Parathyroid adenoma (tissue), 2 donors: ENCODE measurements around the gene PKP1.

Experiments used
- H2AFZ ChIP-seq: fragments of 300-600 bp; sonication (generic); one replicate; pipeline ENCODE4 v1.7.0; 2017; ENCODE audit warnings: antibody characterized with exemption, mild to moderate bottlenecking
- H3K27ac ChIP-seq: fragments of 300-600 bp; sonication (generic); one replicate; pipeline ENCODE4 v1.7.0; 2017
- H3K27me3 ChIP-seq: fragments of 300-600 bp; sonication (generic); one replicate; pipeline ENCODE4 v1.7.0; 2017; ENCODE audit warnings: low read length; ENCODE audit not compliant: control insufficient read depth, insufficient read depth
- H3K36me3 ChIP-seq: fragments of 300-600 bp; sonication (generic); one replicate; pipeline ENCODE4 v1.7.0; 2017; ENCODE audit warnings: low read length; ENCODE audit not compliant: control insufficient read depth, insufficient read depth
- H3K4me1 ChIP-seq: fragments of 300-600 bp; sonication (generic); one replicate; pipeline ENCODE4 v1.7.0; 2017; ENCODE audit warnings: control low read depth
- H3K4me2 ChIP-seq: fragments of 300-600 bp; sonication (generic); one replicate; pipeline ENCODE4 v1.7.0; 2017; ENCODE audit warnings: low read length
- H3K4me3 ChIP-seq: fragments of 300-600 bp; sonication (generic); one replicate; pipeline ENCODE4 v1.7.0; 2017; ENCODE audit warnings: low read depth, low read length
- H3K79me2 ChIP-seq: fragments of 300-600 bp; sonication (generic); one replicate; pipeline ENCODE4 v1.7.0; 2017; ENCODE audit warnings: control low read depth
- H3K9ac ChIP-seq: fragments of 300-600 bp; sonication (generic); one replicate; pipeline ENCODE4 v1.7.0; 2017; ENCODE audit warnings: mild to moderate bottlenecking
- H3K9me3 ChIP-seq: fragments of 300-600 bp; sonication (generic); one replicate; pipeline ENCODE4 v1.7.0; 2017; ENCODE audit warnings: low read length; ENCODE audit not compliant: control insufficient read depth
- TF ChIP-seq, protein P1 (sequence below): fragments of 300-600 bp; sonication (generic); IDR thresholded peaks from one replicate; pipeline ENCODE4 v1.7.0; 2017; ENCODE audit warnings: antibody characterized with exemption, mild to moderate bottlenecking
- donor health status: primary hyperparathyroidism.

PKP1 gene

DNA sequence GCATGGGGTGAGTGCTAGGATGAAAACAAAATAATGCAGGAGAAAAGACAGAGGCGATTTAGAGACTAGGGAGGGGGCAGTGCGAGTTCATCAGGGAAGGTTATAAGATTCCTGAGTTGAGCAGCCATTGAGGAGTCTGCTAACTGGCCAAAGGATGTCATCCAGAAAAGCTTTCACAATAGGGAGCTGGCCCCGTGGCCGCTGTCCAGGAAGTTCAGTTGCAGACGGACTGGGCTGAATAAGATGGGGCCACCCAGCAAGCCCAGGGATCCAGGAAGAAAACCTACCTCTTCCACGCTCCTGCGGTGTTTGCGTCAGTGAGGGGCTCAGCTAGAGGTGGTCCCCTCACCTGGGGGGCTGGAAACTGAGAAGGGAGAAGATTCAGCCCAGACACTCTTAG is 4.0 kb upstream of the PKP1 start:
- Histone ChIP-seq H3K4me3 (no peak overlapping the region), H3K27ac (no peak overlapping the region), H3K4me1 (no peaks in the 10 kb centered on the region), H3K4me2 (no peak overlapping the region), H3K9ac (no peak overlapping the region), H3K9me3 (no peaks in the 10 kb centered on the region), H3K36me3 (no peaks in the 10 kb centered on the region), H3K27me3 (no peaks in the 10 kb centered on the region), H3K79me2 (no peaks in the 10 kb centered on the region), H2AFZ (no peak overlapping the region)
- TF ChIP-seq, protein P1, sequence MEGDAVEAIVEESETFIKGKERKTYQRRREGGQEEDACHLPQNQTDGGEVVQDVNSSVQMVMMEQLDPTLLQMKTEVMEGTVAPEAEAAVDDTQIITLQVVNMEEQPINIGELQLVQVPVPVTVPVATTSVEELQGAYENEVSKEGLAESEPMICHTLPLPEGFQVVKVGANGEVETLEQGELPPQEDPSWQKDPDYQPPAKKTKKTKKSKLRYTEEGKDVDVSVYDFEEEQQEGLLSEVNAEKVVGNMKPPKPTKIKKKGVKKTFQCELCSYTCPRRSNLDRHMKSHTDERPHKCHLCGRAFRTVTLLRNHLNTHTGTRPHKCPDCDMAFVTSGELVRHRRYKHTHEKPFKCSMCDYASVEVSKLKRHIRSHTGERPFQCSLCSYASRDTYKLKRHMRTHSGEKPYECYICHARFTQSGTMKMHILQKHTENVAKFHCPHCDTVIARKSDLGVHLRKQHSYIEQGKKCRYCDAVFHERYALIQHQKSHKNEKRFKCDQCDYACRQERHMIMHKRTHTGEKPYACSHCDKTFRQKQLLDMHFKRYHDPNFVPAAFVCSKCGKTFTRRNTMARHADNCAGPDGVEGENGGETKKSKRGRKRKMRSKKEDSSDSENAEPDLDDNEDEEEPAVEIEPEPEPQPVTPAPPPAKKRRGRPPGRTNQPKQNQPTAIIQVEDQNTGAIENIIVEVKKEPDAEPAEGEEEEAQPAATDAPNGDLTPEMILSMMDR: no peak

DNA sequence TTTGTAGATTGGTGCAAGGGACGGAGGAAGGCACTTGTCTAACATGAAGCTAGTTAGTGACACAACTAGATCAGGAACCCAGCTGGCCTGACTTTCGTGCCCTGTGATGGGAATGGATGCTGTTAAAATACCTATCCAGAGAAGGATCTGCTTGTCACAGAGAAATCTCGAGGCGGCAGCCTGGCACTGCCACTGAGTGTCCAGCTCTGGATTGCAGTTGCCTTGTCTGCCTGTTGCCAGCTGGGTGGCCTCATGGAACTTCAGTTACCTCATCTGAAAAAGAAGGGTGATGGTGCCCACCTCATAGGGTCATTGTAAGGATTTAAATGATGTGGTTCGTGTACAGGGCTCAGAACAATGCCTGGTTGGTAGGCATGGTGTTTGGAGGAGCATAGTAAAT is 2.4 kb upstream of the PKP1 start:
- Histone ChIP-seq H3K4me2 (no peak overlapping the region), H3K36me3 (no peaks in the 10 kb centered on the region), H3K9me3 (no peaks in the 10 kb centered on the region), H3K79me2 (no peaks in the 10 kb centered on the region), H2AFZ (no peak overlapping the region), H3K27ac (no peak overlapping the region), H3K4me3 (no peak overlapping the region), H3K27me3 (no peaks in the 10 kb centered on the region), H3K9ac (no peak overlapping the region), H3K4me1 (no peaks in the 10 kb centered on the region)
- TF ChIP-seq, protein P1: no peak

DNA sequence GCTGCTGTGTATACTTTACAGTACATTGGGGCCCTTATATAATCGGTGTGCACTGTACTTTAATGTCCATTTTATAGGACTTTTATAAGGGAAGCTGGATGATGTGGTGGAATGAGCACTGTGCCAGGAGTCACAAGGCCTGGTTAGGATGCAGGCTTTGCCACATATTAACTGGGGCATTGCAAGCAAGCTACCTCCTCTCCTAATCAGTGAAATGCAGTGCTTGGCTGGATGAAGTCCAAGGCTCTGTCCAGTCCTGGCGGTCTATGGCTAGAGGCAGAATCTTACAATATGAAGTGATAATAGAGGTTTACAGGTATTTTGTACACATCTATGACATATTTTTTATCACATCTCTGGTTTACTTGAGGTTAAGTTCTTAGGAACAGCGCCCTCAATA is 1.7 kb upstream of the PKP1 start:
- H3K4me2 ChIP-seq: no peak overlapping the region
- no peak overlapping the region for H3K9ac ChIP-seq
- no peaks in the 10 kb centered on the region for H3K36me3 ChIP-seq
- no peaks in the 10 kb centered on the region for H3K9me3 ChIP-seq
- H3K27ac ChIP-seq: no peak overlapping the region
- H3K4me1 ChIP-seq: no peaks in the 10 kb centered on the region
- H3K4me3 ChIP-seq: no peak overlapping the region
- TF ChIP-seq, protein P1: no peak
- H3K27me3 ChIP-seq: no peaks in the 10 kb centered on the region
- no peak overlapping the region for H2AFZ ChIP-seq
- H3K79me2 ChIP-seq: no peaks in the 10 kb centered on the region

DNA sequence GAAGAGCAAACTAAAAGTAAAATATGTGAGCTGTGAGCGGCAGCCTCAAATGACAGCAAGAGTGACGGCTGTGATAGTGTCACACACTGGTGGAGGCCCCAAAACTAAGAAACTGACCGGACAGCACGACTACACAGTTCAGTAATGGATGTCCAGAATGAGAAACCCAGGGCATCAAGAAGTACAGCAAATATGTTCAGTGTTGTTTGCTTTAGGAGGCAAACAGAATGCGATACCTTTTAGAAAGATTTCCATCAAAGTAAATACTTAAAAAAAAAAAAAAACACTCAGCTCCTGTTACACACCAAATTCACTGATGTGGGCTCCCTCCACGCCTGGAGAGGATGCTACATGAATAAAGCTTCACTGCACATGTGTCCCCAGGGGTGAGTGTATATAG is 1.1 kb upstream of the PKP1 start:
- Histone ChIP-seq H3K9ac (no peak overlapping the region), H3K4me2 (no peak overlapping the region), H2AFZ (no peak overlapping the region), H3K27ac (no peak overlapping the region), H3K9me3 (no peaks in the 10 kb centered on the region), H3K36me3 (no peaks in the 10 kb centered on the region), H3K27me3 (no peaks in the 10 kb centered on the region), H3K79me2 (no peaks in the 10 kb centered on the region), H3K4me1 (no peaks in the 10 kb centered on the region), H3K4me3 (no peak overlapping the region)
- TF ChIP-seq, protein P1: no peak

DNA sequence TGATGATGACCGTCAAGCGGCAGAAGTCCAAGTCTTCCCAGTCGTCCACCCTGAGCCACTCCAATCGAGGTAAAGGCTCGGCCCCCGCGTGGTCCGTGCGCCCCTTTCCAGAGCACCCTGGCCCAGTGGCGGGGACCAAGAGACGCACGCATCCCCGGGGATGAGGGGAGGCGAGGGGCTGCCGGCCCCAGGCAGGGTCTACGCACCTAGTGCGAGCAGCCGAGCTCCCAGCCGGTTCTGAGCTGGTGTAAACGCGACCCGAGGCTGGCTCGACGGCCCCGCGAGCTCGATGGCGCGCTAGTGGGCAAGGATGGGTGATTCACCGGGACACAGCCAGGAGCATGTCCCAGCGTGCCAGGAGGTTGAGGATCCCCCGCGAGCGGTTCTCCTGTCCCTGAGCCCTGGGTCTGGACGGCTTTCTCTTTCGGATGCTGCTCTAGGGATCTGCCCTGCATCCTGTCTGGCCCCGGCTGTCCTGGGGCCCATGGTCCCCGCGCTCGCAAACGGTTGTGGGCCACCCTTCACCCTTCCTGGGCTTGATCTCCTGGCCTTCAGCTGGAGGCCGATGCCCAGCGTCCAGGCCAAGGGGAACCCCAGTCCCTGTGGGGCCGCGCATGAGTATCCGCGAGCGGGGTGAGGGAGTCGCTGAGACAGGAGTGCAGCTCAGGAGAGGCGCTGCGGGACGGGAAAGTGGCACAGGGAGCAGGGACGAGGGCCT is 689 bp downstream of the PKP1 start:
- Histone ChIP-seq H3K9ac (no peak overlapping the region), H3K9me3 (no peaks in the 10 kb centered on the region), H3K27ac (no peak overlapping the region), H3K27me3 (no peaks in the 10 kb centered on the region), H3K4me2 (peak overlapping the region; percentile 55), H2AFZ (no peak overlapping the region), H3K36me3 (no peaks in the 10 kb centered on the region), H3K79me2 (no peaks in the 10 kb centered on the region), H3K4me1 (no peaks in the 10 kb centered on the region), H3K4me3 (no peak overlapping the region)
- TF ChIP-seq, protein P1: no peak
